HG03520 (cell line): ENCODE data around the gene SP5.
A peak's percentile ranks its signal among the peaks of the same experiment; 100 is the strongest.
"Not testable (repeated sequence)": the region's sequence is repeated elsewhere in the genome, so short reads cannot be mapped to it uniquely, and the experiment has no call there.

Source experiments
- ATAC-seq: cut with Tn5 transposase; IDR thresholded peaks from one replicate; pipeline ENCODE4 v1.9.1; 2021; ENCODE audit warnings: mild to moderate bottlenecking, moderate library complexity; ENCODE audit not compliant: unreplicated experiment

The SP5 gene

DNA sequence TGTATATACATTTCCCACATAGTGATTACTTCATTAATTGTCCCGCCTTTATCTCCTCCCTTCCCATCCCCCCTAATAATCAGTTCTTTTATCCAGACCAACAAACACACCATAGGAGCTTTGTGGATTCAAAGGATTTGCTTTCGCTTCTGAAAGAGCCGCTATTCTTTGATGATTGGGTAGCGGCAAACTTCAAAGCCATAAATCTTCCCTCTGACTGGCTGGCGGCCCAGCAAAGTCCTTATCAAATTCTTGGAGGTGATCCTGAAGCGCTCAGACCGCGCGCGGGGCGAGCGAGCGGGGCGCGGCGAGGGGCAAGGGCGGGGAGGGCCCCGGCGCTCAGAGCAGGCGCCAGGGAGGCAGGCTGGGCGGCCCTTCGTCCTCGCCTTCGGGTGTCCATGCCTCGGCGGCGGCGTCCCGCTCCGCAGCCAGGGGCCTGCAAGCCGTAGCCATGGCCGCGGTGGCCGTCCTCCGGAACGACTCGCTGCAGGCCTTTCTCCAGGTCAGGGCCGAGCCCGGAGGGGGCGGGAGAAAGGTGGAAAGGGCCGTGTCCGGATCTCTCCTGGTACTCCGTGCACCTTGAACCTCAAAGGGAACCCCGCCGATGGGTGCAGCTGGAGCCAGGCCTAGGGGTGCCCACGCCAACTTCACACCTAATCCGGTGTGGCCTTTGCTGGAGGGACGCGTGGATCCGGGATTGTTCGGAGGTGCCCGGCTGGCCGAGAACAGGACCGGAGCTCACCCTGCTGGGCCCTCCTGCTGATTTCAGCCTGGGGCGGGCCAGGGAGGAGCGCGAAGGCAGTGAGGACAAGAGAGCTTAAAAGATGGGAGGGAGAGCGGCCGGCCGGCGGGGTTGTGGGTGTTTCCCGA, at the start of gene SP5:
TSS of gene SP5 (plus strand) at position 276 of the 870 bp plus-strand sequence. CDS start at position 452, 176 bp downstream.
- no peak for ATAC-seq

DNA sequence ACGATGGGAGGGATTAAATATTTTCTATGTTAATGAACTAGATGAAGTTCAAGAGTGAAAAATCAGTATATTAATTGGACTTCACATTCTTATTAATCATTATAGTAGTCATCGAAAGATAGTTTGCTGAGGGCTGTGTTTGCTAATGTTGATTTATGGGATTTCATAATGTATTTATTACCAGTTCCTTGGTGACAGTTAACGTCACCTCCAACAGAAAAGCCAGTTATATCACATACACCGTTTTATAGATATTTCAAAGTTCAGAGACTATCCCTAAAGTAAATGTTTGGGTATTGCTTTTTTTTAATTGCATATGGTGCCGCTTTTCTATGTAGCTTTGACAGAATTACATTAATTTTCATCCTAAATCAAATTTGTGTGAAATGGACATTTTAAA, 49.4 kb upstream of the SP5 start:
- ATAC-seq: no peak

DNA sequence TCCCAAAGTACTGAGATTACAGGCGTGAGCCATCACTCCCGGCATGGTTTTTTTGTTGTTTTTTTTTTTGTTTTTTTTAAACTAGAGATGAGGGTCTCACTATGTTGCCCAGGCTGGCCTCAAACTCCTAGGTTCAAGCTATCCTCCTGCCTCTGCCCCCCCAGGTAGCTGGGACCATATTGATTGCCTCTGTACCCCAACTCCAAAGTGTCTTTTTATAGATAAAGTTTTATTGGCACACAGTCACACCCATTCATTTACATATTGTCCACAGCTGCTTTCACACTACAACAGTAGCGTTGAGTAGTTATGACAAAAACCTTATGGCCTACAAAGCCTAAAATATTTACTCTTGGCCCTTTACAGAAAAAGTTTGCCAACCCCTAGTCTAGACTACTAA, 45.2 kb upstream of the SP5 start:
- no peak for ATAC-seq

DNA sequence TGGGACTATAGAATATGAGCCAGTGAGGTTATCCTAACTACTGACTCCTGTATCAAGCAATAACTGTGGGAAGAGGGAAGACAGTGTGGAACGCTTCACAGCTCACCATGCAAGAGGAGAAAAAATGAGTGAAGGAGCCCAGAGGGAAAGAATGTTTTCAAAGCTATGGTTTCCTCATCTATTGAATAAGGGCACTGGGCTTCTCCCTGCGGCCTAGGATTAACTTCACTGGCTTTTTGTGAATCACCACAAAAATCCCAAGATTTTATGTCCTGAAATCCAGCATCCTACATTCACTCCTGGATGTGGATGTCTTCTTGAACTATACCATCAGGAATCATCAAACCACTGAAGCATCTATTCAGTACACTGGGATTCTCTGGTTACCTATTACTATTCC, 44.5 kb upstream of the SP5 start:
- no peak for ATAC-seq

DNA sequence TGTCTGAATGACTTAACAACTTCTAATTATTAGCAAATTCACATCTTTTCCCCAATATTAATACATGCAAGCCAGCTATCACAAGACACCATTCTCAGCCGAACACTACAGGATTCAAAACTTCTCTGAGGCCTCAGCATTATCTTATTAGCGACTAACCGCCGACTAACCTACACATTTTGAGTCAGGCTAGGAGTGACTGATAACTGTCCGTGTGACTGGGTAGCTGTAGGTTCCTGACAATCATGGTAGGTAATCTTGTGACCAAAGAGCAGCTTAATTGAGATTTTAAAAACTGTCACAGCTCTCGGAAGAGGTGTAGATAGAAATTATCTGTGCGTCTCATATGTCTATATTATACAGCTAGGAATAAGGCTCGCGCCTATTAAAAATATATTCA, 44.1 kb upstream of the SP5 start:
- ATAC-seq: no peak

DNA sequence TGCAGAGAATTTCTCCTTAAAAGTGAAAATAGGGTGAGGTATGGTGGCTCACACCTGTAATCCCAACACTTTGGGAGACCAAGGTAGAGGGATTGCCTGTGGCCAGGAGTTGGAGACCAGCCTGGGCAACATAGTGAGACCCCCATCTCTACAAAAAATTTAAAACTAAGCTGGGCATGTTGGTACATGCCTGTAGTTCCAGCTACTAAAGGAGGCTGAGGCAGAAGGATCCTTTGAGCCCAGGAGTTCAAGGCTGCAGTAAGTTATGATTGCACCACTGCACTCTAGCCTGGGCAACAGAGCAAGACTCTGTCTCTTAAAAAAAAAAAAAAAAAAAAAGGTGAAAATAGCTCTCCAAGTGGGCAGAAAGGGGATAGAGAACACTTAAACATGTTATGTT, 40.9 kb upstream of the SP5 start:
- not testable (repeated sequence) for ATAC-seq

DNA sequence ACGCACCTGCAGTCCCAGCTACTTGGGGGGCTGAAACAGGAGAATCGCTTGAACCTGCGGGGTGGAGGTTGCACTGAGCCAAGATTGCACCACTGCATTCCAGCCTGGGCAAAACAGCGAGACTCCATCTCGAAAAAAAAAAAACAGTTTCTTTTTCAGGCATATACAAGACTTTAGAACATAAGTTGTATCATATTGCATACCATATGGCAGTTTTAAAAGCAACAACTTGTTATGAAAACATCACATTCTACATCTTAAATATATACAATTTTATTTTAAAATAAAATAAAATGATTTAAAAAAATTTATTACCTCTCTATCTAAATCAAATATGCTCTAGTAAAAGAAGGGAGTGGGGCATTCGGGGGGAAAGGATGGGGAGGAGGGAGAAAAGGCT, 39.4 kb upstream of the SP5 start:
- ATAC-seq: no peak

DNA sequence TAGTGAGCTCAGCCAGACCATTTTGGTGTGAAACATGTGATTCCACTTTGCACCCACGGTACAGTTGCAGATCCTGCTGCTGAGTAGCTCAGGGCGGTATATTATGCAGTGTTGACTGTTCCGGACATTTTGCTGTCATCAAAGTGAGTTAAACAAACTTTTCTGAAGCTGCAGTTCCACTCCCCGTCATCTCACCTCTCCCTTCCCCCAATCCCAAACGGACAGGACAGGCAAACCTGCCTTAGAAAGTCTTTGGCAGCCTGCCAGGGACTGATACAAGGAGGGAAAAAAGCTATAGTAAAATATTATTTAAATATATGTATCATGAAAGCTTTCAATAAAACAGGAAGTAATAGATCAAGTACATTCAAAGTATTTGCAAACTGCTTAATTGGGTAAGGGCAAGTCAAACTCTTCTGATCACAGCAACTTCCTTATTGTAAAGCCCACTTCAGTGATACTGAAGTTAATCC, 35.5 kb upstream of the SP5 start:
- no peak for ATAC-seq

DNA sequence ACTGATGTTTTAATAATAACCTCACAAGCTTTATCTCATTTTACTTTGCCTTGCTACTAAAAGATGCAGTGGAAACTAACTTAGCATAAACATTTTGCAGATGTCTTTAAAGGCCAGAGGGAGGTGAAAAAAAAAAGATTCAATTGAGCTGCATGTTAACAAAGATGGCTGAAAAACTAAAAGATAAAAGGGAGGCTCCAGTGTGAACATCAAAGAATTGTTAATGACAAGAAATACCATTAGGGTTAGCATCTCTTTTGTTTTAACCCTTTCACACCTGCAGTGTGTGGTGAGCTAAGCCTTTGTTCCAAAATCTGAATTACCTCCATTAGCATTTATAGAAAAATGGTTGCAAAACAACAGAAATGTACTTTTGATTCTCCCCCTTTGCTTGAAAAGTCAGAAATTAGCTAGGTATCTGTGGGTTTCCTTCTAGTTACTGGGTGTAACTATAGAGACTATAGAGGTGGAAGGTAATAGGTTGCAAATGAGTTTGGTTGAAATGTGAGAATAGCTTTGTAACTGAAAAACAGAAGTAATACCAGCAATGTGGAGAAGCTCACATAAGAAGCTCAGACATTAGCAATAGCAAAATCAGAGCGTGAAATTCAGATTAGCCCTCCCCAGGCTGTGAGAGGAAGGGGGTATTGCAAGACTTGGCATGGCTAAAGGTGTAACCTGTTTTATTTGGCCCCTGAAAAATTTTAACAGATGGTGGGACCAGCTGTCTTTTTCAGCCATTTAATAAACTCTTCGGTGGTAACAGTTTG, 34.8 kb upstream of the SP5 start:
- peak; percentile 94 for ATAC-seq

DNA sequence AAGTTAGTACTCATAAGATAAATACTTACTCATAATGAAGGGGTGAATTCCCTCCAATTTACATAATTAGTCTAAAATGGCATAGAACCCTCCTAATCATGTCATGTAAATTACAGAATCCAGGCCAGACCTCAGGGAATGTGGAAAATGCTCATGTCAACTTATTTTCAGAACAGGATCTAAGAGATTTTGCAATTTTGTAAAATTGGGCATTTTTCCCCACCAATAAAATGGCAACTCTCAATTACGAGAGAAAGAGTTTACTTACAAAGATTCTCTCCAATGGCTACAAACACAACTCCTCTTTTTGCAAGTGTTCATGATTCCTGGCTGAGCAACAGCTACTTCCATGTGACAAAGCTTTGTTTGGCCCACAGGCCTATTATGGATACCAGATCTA, 33.8 kb upstream of the SP5 start:
- ATAC-seq: no peak

DNA sequence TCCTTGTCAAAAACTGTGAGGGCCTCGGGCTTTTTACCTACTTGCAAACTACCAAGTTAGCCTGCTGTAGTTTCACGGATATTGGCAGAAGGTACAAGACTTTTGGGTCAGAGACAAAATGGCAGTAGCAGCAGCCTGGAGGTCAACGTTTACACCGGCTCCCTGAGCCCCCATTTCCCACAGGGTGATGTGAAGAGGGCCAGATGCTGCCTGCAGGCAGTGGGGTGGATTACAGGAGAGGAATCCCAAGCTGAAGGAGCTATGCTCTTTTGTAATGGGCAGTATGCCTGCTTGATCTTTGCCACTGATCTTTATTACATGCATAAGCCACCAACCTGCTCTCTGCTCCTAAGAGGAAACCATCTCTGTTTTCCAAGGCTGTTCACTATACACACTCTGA, 29.5 kb upstream of the SP5 start:
- no peak for ATAC-seq

DNA sequence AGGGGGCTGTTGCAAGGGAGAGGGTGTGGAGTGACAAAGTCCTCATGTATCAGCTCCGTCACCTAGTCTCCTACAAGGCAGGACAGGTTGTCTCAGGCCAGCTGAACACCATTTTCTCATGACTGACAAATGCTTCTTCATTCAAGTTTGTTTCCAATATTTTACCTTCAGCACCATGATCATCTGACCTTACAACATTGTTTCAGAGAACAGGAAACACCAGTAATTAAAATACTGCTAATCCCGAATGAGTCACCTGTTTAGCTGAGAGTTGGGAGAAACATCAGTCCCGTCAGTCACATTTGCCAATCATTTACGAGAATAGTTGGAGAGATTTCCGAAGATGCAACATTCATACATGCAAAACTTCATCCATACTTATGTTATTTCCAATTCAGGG, 25.7 kb upstream of the SP5 start:
- ATAC-seq: no peak

DNA sequence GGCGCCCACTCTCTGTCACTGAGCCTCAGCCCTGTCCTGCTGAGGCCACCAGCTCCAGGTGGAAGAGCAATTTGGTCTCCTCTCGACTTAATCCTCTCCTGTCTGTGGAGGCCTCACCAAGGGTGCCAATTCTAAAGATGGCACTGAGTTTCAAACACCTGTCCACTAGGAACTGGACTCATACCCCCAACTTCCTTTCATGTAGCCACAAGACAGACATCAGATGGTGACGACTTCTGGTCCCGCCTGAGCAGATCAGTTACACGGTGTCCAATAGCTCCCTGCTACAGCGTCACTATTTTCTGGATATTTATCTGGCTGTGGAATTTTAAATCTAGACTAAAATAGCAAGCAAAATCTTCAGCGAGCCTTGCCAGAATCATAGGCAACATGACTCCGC, 24.5 kb upstream of the SP5 start:
- ATAC-seq: no peak

DNA sequence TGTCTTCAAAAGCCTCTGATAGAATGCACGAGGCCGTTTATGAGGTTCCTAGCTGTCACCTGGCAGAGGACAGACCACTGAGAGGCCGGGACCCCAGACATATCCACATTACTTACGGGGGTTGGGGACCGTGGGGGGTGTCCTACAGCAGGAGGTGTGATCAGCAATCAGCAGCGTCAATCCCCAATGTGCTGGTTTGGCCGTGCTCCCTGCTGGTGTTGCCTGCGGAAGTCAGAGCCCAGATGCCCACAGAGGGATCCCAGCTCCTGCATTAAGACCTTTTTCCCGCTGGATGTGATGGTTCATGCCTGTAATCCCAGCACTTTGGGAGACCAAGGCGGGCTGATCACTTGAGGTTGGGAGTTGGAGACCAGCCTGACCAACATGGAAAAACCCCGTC, 20.8 kb upstream of the SP5 start:
- no peak for ATAC-seq

DNA sequence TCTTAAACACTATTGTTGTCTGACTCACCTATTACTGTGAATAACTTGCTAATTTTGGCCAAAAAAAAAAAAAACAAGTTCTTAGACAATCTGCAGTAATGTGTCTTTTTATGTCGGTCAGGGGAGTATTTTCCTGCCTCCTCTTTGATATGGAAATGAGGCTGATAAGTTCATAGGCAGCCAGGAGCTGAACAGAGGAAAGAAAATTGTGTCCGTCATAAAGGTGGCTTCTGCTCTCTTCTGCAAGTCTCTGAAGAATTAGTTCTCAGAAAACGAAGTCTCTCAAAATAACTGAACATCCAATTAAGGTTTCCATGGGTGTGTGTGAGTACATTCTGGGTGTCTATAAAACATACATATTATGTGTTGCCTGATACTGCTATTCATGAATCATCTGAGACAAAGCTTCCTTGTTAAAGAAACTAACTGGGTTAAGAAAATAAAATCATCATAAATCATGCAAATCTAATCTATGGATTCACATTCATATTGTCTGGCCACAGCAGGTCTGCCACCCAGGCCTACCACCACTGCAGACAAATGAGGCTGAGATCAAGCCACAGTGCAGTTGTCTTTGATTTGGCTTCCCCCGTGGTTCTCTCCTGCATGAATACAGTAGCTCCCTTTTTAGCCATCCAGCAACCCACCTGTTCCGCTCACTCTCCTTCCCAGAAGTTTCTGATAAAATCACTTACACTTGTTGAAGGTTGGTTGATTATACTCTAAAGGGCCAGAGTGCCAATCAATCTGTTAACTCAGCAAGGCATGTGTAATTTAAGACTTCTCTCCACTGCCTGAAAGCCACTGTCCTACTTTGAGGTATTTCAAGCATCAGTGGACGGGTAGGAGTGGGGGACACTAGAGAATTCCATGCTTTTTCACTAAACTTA, 19.4 kb upstream of the SP5 start:
- ATAC-seq: no peak

DNA sequence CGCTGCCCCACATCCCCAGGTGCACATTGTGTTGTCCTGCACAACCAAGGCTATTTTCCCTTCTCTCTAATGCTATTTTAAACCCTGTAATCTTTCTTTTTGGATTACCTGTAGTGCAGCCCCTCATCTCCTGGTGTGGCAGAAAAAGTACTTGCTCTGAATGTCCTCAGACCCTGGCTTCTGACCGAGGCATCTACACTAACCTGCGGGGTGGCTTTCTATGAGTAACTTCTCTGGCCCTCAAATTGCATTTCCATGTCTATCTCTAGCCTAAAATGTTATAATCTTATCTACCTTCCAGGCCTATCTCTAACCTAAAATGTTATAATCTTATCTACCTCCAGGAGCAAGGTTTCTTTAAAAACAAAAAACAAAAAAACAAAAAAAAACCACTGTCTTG, 18.2 kb upstream of the SP5 start:
- no peak for ATAC-seq

DNA sequence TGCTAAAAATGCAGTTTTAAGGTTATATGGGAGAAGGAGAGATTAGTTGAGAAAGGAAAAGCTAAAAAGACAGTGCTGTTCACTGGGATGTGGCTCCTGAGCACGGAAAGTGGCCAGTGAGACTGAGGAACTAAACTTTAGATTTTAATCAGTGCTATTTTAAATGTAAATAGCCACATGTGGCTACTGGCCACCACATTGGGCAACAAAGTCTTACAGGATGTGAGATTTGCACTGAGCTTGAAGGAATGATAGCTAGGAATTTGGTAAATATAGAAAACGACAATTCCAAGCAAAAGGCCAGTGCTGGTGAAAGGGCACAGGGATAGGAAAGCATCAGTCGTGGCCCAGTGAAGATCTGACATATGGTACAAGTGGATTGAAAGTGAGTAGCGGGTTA, 14.1 kb upstream of the SP5 start:
- no peak for ATAC-seq

DNA sequence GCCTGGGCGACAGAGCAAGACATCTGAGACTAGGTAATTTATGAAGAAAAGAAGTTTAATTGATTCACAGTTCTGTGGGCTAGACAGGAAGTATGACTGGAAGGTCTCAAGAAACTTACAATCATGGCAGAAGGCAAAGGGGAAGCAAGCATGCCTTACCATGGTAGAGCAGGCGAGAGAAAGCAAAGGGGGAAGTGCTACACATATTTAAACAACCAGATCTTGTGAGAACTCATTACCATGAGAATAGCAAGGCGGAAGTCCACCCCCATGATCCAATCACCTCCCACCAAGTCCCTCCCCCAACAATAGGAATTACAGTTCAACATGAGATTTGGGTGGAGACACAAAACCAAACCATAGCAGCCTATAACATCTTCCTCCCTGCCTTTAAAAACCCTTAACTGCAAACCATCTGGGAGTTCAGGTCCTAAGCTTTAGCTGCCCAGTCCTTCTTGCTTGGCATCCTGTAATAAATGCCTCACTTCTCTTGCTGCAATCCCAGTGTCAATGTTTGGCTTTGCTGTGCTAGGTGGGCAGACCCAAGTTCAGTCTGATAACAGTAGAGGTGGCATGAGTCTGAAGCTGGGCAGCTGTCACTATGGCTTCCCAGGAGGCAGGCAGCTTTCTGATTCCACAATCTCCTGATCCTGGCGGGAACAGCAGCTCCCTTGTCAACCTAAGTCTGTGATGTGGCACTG, 11.2 kb upstream of the SP5 start:
- no peak for ATAC-seq

DNA sequence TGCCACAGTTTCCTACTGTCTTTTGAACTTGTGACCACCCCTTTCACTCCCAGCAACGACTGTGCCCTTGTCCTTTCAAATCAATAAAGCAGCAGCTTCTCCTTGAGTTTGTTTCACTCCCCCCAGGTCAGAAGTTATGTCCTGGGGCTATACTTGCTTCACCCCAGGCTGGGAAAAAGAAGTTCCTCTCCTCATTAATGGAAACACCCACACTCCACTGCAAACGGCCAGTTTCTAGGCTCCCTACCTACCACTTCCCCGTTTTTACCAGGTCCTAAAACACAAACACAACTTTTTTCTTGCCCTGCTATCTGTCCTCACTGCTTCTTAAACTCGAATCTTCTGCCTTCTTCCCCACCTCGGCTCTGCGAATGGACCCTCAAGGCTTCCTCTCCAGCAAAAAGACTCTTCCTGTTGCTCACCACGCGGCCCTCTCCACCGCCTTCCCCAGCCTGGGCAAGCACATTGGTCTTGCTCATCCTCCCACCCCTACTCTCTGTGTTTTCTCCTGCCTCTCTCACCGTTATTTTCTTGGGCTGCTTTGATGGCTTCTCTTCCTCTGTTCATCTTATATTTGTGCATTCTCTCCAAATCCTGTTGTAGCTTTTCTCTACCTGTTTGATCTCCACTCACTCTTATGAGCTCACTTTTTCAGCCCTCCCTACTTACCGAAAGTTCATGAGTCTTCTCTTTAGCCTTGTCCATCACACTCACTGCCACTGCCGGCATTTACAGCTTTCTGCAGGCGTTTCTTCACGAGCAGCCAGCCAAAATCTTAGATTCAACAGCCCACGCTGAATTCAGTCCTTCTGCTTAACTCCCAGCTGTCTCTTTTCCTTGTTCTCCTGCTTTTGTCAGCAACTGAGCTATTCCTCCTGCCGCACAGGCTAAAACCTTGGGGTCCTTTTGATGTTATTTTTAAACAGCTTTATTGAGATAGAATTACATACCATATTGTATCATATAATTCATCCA, 7.0 kb upstream of the SP5 start:
- no peak for ATAC-seq
